ENCODE measurements around the gene CELF2.
"Not testable (repeated sequence)": the region's sequence is repeated elsewhere in the genome, so short reads cannot be mapped to it uniquely, and the experiment has no call there.

CELF2 gene

DNA sequence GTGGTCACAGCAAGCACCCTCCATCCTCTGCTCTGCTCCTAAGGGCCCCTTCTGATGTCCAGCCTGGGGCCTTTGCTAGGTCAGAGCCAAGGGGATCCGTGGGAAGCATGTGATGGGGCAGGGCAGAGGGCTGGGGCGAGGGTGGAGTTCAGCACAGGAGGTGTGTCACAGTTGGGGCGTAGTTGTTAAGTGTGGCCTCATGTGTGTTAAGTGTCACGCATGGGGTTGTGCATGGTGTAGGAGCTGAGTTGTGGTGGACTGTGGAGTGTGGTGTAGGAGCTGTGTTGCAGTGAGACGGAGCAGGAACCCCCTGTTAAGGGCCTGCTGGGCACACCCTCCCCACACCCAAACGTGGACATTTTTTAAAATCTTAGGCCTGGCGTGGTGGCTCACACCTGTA, 345.8 kb downstream of the CELF2 start:
- TF ChIP-seq, protein P1, sequence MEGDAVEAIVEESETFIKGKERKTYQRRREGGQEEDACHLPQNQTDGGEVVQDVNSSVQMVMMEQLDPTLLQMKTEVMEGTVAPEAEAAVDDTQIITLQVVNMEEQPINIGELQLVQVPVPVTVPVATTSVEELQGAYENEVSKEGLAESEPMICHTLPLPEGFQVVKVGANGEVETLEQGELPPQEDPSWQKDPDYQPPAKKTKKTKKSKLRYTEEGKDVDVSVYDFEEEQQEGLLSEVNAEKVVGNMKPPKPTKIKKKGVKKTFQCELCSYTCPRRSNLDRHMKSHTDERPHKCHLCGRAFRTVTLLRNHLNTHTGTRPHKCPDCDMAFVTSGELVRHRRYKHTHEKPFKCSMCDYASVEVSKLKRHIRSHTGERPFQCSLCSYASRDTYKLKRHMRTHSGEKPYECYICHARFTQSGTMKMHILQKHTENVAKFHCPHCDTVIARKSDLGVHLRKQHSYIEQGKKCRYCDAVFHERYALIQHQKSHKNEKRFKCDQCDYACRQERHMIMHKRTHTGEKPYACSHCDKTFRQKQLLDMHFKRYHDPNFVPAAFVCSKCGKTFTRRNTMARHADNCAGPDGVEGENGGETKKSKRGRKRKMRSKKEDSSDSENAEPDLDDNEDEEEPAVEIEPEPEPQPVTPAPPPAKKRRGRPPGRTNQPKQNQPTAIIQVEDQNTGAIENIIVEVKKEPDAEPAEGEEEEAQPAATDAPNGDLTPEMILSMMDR (conservative IDR thresholded peaks at IDR 0.05) = no peak
- no peak for TF ChIP-seq ZFX (IDR thresholded peaks at IDR 0.05)
- no peak overlapping the region for H3K27ac ChIP-seq

DNA sequence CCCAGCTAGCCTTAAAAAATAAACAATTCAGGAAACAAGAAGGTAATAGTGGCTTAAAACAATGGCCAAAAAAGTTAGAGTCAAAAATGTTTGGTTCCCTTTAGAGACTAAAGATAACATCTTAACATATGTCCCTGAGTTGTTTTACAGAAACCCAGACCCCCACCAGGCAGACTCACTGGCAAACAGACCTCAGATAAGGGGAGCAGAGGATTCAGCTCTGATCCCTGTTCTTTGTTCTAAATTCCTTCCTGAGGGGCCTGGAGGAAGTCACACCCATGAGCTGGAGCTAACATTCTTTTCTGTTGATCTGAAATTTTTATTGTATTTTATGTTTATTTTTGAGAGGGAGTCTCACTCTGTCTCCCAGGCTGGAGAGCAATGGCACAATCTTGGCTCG, 346.6 kb downstream of the CELF2 start:
- TF ChIP-seq ZFX (IDR thresholded peaks at IDR 0.05) = no peak
- TF ChIP-seq, protein P1 (conservative IDR thresholded peaks at IDR 0.05) = no peak
- no peak overlapping the region for H3K27ac ChIP-seq

DNA sequence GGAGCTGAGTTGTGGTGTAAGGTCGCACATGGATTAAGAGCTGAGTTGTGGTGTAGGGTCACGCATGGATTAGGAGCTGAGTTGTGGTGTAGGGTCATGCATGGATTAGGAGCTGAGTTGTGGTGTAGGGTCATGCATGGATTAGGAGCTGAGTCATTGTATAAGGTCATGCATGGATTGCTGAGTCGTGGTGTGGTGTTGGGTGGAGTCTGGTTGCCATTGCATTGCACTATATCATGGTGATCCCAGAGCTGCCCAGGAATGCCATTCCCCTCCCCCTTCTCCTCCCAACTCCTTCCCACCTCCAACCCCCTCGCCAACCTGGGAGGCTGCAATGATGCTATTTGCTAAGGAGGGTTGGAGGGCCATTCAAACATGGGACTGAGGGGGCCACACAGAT, 349.2 kb downstream of the CELF2 start:
- H3K27ac ChIP-seq = not testable (repeated sequence)

DNA sequence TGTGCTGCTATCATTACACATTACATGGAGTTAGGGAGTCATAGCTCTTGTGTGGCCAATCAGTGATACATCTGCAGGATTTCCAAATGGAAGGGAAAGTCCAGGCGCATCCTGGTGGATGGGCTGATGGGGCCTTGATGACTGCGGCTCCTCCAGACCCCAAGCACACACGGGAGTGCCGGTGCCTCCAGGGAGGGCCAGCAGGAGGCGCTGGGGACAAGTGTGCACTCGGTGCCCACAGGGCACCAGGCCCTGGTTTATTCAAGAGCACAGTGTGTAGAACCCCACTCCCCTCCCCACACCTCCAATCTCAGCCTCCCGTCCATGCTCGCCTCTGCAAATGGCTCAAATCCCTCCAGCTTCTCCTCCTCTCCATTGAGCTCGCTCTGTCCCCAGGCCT, 349.8 kb downstream of the CELF2 start:
- TF ChIP-seq, protein P1 (conservative IDR thresholded peaks at IDR 0.05) = no peak
- no peak for TF ChIP-seq ZFX (IDR thresholded peaks at IDR 0.05)
- no peak overlapping the region for H3K27ac ChIP-seq

DNA sequence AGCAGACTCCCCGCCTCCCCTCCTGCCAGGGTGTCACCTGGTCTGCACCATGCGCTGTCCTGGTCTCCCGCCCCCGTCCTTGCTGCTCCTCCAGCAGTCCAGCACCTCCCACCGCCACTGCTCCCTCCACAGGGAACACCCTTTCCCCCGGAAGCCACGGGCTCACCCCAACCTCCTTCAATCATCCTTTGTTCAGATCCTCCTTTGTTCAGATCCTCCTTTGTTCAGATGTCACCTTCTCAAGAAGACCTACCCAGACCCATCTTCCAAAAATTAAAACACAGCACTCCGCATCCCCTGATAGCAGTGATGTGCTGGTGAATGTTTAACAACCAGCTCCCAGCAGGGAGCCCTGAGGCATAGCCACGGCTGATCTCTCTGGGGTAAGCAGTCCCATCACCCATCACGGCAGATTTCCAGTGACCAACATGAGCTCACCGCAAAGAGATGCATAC, 356.1 kb downstream of the CELF2 start:
- TF ChIP-seq, protein P1 (conservative IDR thresholded peaks at IDR 0.05) = no peak
- TF ChIP-seq ZFX (IDR thresholded peaks at IDR 0.05) = no peak
- H3K27ac ChIP-seq = no peak overlapping the region

DNA sequence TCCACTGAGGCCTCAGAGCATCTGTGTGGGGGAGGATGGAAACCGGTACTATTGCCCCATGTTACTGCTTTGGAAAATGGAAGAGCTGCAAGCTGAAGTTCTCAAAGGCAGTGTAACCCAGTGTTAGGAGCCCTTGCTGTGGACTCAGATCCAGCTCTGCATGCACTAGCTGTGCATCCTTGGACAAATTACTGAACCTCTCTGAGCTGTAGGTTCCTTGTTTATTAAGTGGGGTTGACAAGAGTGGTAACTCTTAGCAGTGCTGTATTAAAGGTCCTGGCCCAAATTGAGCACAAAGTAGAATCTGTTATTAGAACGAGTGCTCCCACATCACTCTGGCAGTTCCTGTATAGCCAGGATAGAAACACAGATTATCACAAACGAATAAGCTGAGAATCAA, 359.6 kb downstream of the CELF2 start:
- TF ChIP-seq ZFX (IDR thresholded peaks at IDR 0.05) = no peak
- TF ChIP-seq, protein P1 (conservative IDR thresholded peaks at IDR 0.05) = no peak
- no peak overlapping the region for H3K27ac ChIP-seq

DNA sequence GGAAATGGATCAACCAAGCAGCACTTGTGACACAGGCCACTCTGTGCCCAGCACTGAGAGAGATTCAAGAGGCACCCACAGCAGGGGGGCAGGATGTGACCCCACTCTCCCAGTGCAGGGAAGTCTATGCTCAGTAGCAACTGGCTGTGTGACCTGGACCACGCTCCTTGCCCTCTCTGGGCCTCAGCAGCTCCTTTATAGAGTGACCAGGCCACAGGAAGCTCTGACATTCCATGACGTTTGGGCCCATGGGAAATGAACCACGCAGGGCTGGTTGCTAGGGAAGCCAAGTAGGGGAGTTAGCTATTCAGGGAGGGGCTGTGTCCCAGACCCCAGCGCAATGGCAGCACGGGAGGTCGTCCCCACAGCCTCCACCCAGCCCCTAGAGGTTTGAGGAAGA, 361.2 kb downstream of the CELF2 start:
- no peak overlapping the region for H3K27ac ChIP-seq
- TF ChIP-seq ZFX (IDR thresholded peaks at IDR 0.05) = no peak
- TF ChIP-seq, protein P1 (conservative IDR thresholded peaks at IDR 0.05) = no peak

DNA sequence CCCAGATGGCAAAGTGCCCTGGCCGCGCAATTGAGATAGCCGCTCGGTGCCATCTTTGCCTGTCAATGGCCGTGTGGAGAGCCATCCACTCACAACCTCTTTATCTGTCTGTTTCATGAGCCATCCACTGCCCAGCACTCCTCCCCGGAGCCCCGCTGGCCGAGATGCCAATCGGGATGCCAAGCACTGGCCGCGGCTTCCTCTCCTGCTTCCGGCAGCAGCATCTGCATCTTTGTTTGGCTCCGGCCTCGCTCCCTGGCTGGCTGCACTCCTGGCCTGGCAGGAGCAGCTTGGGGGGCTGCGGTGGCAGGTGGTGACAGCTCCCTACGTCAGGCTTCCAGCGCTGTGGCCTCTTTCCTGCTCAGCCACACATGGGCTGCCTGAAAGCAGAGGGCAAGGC, 362.1 kb downstream of the CELF2 start:
- no peak for TF ChIP-seq ZFX (IDR thresholded peaks at IDR 0.05)
- TF ChIP-seq, protein P1 (conservative IDR thresholded peaks at IDR 0.05) = no peak
- no peak overlapping the region for H3K27ac ChIP-seq
